Measurements from ENCODE around the gene CCDC187.

The CCDC187 gene

GRCh38 chr9:136213733-136214132 lies 90.2 kb downstream of the CCDC187 start:
- DNase-seq (ENCODE audit: insufficient read length, low spot score) (no peak), FAIRE-seq (no peak)

- FAIRE-seq = no peak
- no peak for DNase-seq (ENCODE audit: insufficient read length, low spot score)
Measured at GRCh38 chr9:136212345-136212950, 91.4 kb downstream of the CCDC187 start.

GRCh38 chr9:136211441-136212344 lies 92.2 kb downstream of the CCDC187 start:
- FAIRE-seq (no peak), DNase-seq (ENCODE audit: insufficient read length, low spot score) (no peak)

- FAIRE-seq (no peak), DNase-seq (ENCODE audit: insufficient read length, low spot score) (no peak)
Measured at GRCh38 chr9:136211006-136211405, 92.9 kb downstream of the CCDC187 start.

GRCh38 chr9:136210276-136210675 lies 93.6 kb downstream of the CCDC187 start:
- no peak for DNase-seq (ENCODE audit: insufficient read length, low spot score)
- no peak for FAIRE-seq

GRCh38 chr9:136209786-136210185 lies 94.1 kb downstream of the CCDC187 start:
- FAIRE-seq = no peak
- no peak for DNase-seq (ENCODE audit: insufficient read length, low spot score)

GRCh38 chr9:136209232-136209631 lies 94.7 kb downstream of the CCDC187 start:
- no peak for DNase-seq (ENCODE audit: insufficient read length, low spot score)
- no peak for FAIRE-seq

GRCh38 chr9:136208675-136209074 lies 95.2 kb downstream of the CCDC187 start:
- no peak for FAIRE-seq
- no peak for DNase-seq (ENCODE audit: insufficient read length, low spot score)

- DNase-seq (ENCODE audit: insufficient read length, low spot score) = no peak
Measured at GRCh38 chr9:136207616-136208015, 96.3 kb downstream of the CCDC187 start.

GRCh38 chr9:136206602-136207275 lies 97.2 kb downstream of the CCDC187 start:
- no peak for DNase-seq (ENCODE audit: insufficient read length, low spot score)
- FAIRE-seq = no peak

More at GRCh38 chr9:136207616-136208015, 96.3 kb downstream of the CCDC187 start:
- FAIRE-seq = no peak

GRCh38 chr9:136205707-136205992 lies 98.2 kb downstream of the CCDC187 start:
- no peak for DNase-seq (ENCODE audit: insufficient read length, low spot score)
- FAIRE-seq = no peak

- DNase-seq (ENCODE audit: insufficient read length, low spot score) (no peak), FAIRE-seq (no peak)
Measured at GRCh38 chr9:136204838-136205706, 98.8 kb downstream of the CCDC187 start, which contains the start of gene LHX3. LHX3 (minus strand) TSS chr9:136205128; CDS start chr9:136205012, 116 bp downstream.

GRCh38 chr9:136204145-136204805 lies 99.6 kb downstream of the CCDC187 start:
- no peak for FAIRE-seq

GRCh38 chr9:136203408-136204144 lies 100.3 kb downstream of the CCDC187 start:
- FAIRE-seq (no peak), DNase-seq (ENCODE audit: insufficient read length, low spot score) (no peak)

More at GRCh38 chr9:136204145-136204805, 99.6 kb downstream of the CCDC187 start:
- DNase-seq (ENCODE audit: insufficient read length, low spot score) = no peak

GRCh38 chr9:136202454-136203407 lies 101.2 kb downstream of the CCDC187 start:
- FAIRE-seq = no peak
- DNase-seq (ENCODE audit: insufficient read length, low spot score) = no peak

GRCh38 chr9:136201609-136202453 lies 102.1 kb downstream of the CCDC187 start:
- no peak for DNase-seq (ENCODE audit: insufficient read length, low spot score)
- no peak for FAIRE-seq

GRCh38 chr9:136201174-136201573 lies 102.7 kb downstream of the CCDC187 start:
- DNase-seq (ENCODE audit: insufficient read length, low spot score) = no peak
- FAIRE-seq = no peak
